OCI-LY7 (cell line): Measurements from ENCODE around the gene NAALADL2.

Experiments
- CTCF ChIP-seq: fragments of 200-600 bp; sonication (generic); conservative IDR thresholded peaks from 2 replicates; pipeline ENCODE4 v1.5.1; 2014; ENCODE audit warnings: mild to moderate bottlenecking, antibody characterized with exemption, low read length, moderate library complexity, mixed read lengths
- EZH2phosphoT487 ChIP-seq: fragments of 200-600 bp; sonication (generic); IDR thresholded peaks from 2 replicates; pipeline ENCODE4 v1.6.1; 2018; ENCODE audit warnings: low read depth, borderline replicate concordance, mild to moderate bottlenecking, mixed run types, antibody characterized with exemption, low read length, moderate library complexity, mixed read lengths

- TF ChIP-seq CTCF (no peak), EZH2phosphoT487 (no peak)
These were observed 99.7 kb downstream of the NAALADL2 start for GRCh38 chr3:174958671-174959328.
